MCF 10A (cell line): Measurements from ENCODE around the gene ABLIM2. TPM values are rescaled to one million over a fixed set of nuclear protein-coding genes. Genes with fewer than 3 reads are reported as not detected.

Source experiments
- BruUV-seq: library from RNA; stranded (reverse); fragments of 400-500 nt; replicated peaks from 2 replicates; lab custom pipeline; 2021; lab: Mats Ljungman, UMichigan
- CTCF ChIA-PET: fragments of 300-600 bp; sonication (Branson Sonifier 250); formaldehyde crosslinking; extraction: SDS; loops from one replicate; lab custom pipeline; 2021; ENCODE audit warnings: antibody characterized with exemption, inconsistent platforms; lab: Yijun Ruan, JAX
- POLR2A ChIA-PET: fragments of 300-600, 350-650 bp; sonication (Branson Sonifier 250); formaldehyde crosslinking; extraction: SDS; loops from one replicate; lab custom pipeline; 2020; ENCODE audit warnings: antibody characterized with exemption, inconsistent platforms; lab: Yijun Ruan, JAX
- DNase-seq: peaks from one replicate; pipeline ENCODE4 v3.0.0-alpha.2; 2018; ENCODE audit not compliant: unreplicated experiment
- H3K27ac Mint-ChIP-seq: one replicate; pipeline ENCODE4 v1.8.0; 2022; ENCODE audit warnings: mild to moderate bottlenecking, low read depth, mixed read lengths; ENCODE audit not compliant: unreplicated experiment
- H3K27me3 Mint-ChIP-seq: one replicate; pipeline ENCODE4 v1.8.0; 2022; ENCODE audit warnings: mixed read lengths; ENCODE audit not compliant: insufficient read depth, unreplicated experiment
- H3K36me3 Mint-ChIP-seq: one replicate; pipeline ENCODE4 v1.8.0; 2022; ENCODE audit warnings: mild to moderate bottlenecking, moderate library complexity, mixed read lengths; ENCODE audit not compliant: insufficient read depth, unreplicated experiment
- H3K4me1 Mint-ChIP-seq: one replicate; pipeline ENCODE4 v1.8.0; 2022; ENCODE audit warnings: mixed read lengths; ENCODE audit not compliant: insufficient read depth, unreplicated experiment
- H3K4me3 Mint-ChIP-seq: one replicate; pipeline ENCODE4 v1.8.0; 2022; ENCODE audit warnings: mild to moderate bottlenecking, moderate library complexity, mixed read lengths; ENCODE audit not compliant: unreplicated experiment
- H3K9me3 Mint-ChIP-seq: one replicate; pipeline ENCODE4 v1.8.0; 2022; ENCODE audit warnings: mixed read lengths; ENCODE audit not compliant: unreplicated experiment
- intact Hi-C: fragments of 100-400 bp; cut with micrococcal nuclease; formaldehyde crosslinking; loops from 2 replicates; pipeline ENCODE4 v1.14.1; 2022
- total RNA-seq: library from RNA; stranded (reverse); gene quantifications from 2 replicates; pipeline ENCODE4 v1.2.3, GENCODE V29; 2022
- TF ChIP-seq, protein P1 (sequence below): fragments of 200-600 bp; IDR thresholded peaks from one replicate; pipeline ENCODE4 v1.8.0; 2022; ENCODE audit warnings: antibody characterized with exemption, mild to moderate bottlenecking; ENCODE audit not compliant: unreplicated experiment

Gene ABLIM2
- total RNA-seq, 1 experiment from 2014 or later: 5.3 TPM

GRCh38 chr4:8155660-8156421 lies 2.8 kb downstream of the ABLIM2 start:
- Mint-ChIP-seq H3K4me3 (no peak overlapping the region), H3K27me3 (no peaks in the 10 kb centered on the region), H3K27ac (no peak overlapping the region), H3K9me3 (no peaks in the 10 kb centered on the region), H3K4me1 (peaks cover 9% of the 10 kb centered on the region), H3K36me3 (peaks cover 11% of the 10 kb centered on the region)
- CTCF ChIA-PET: interaction anchor here (0.6 to 1.1 kb wide), 2 partner anchors 13 to 1030 kb away, joined by 4 to 5 read pairs; no protein-coding TSS in a partner anchor
- intact Hi-C loops: no loop called here
- TF ChIP-seq, protein P1, sequence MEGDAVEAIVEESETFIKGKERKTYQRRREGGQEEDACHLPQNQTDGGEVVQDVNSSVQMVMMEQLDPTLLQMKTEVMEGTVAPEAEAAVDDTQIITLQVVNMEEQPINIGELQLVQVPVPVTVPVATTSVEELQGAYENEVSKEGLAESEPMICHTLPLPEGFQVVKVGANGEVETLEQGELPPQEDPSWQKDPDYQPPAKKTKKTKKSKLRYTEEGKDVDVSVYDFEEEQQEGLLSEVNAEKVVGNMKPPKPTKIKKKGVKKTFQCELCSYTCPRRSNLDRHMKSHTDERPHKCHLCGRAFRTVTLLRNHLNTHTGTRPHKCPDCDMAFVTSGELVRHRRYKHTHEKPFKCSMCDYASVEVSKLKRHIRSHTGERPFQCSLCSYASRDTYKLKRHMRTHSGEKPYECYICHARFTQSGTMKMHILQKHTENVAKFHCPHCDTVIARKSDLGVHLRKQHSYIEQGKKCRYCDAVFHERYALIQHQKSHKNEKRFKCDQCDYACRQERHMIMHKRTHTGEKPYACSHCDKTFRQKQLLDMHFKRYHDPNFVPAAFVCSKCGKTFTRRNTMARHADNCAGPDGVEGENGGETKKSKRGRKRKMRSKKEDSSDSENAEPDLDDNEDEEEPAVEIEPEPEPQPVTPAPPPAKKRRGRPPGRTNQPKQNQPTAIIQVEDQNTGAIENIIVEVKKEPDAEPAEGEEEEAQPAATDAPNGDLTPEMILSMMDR: no peak
- POLR2A ChIA-PET: interaction anchor here (0.6 kb wide), 1 partner anchor 264 kb away, joined by 4 read pairs; no protein-coding TSS in a partner anchor
- no TSS peak for BruUV-seq
- DNase-seq: no peak

- ChIA-PET CTCF (interaction anchor here (0.6 kb wide), 1 partner anchor 84 kb away, joined by 3 read pairs; no protein-coding TSS in a partner anchor), POLR2A (interaction anchor here (1.3 kb wide), 1 partner anchor 54 kb away, joined by 4 read pairs; no protein-coding TSS in a partner anchor)
- TF ChIP-seq, protein P1: no peak
- no peak for DNase-seq
- Mint-ChIP-seq H3K4me1 (peaks cover 7% of the 10 kb centered on the region), H3K9me3 (no peaks in the 10 kb centered on the region), H3K36me3 (peaks cover 11% of the 10 kb centered on the region), H3K27ac (no peak overlapping the region), H3K27me3 (no peaks in the 10 kb centered on the region), H3K4me3 (no peak overlapping the region)
- intact Hi-C loops: no loop called here
- BruUV-seq: no TSS peak
Observed at GRCh38 chr4:8155048-8155447, 3.6 kb downstream of the ABLIM2 start.

DNA sequence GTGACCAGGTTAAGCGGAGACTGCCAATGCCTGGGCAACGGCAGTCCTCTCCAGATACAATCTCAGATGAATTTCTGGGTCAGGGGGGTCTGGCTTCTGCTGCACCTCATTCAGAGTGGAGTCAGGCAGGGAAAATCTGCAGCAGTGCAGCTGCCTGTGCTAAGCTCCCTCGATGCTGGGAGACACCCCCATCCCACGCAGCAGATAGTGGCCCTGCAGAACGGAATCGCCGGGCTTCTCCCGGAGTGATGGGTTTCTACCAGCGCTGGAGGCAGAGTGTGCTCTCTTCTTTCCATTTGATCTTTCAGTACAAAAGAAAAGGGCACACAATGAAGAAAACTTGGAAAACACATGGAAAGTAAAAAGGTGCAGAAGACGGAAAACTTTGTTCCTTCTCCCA lies 5.2 kb downstream of the ABLIM2 start:
- Mint-ChIP-seq H3K9me3 (no peaks in the 10 kb centered on the region), H3K36me3 (peaks cover 4% of the 10 kb centered on the region), H3K4me3 (no peak overlapping the region), H3K27me3 (no peaks in the 10 kb centered on the region), H3K4me1 (no peaks in the 10 kb centered on the region), H3K27ac (no peak overlapping the region)
- ChIA-PET POLR2A (no interaction called here), CTCF (no interaction called here)
- TF ChIP-seq, protein P1: no peak
- DNase-seq: no peak
- no TSS peak for BruUV-seq
- intact Hi-C loops: no loop called here

GRCh38 chr4:8152865-8153257 lies 5.8 kb downstream of the ABLIM2 start:
- no peak for DNase-seq
- peaks cover 4% of the 10 kb centered on the region for H3K36me3 Mint-ChIP-seq
- CTCF ChIA-PET: no interaction called here
- TF ChIP-seq, protein P1: no peak
- H3K4me3 Mint-ChIP-seq: no peak overlapping the region
- POLR2A ChIA-PET: no interaction called here
- no TSS peak for BruUV-seq
- no peak overlapping the region for H3K27ac Mint-ChIP-seq
- peaks cover 2% of the 10 kb centered on the region for H3K27me3 Mint-ChIP-seq
- intact Hi-C loops: no loop called here
- H3K9me3 Mint-ChIP-seq: no peaks in the 10 kb centered on the region
- no peaks in the 10 kb centered on the region for H3K4me1 Mint-ChIP-seq
